AG04449 (cell line): ENCODE data around the gene SYCP3.

Source experiments
- CTCF ChIA-PET: fragments of 350-600 bp; formaldehyde crosslinking; extraction: SDS; loops from one replicate; lab custom pipeline; 2021; ENCODE audit warnings: antibody characterized with exemption; lab: Yijun Ruan, JAX
- POLR2A ChIA-PET: fragments of 400-600, 350-600 bp; formaldehyde crosslinking; extraction: SDS; loops from one replicate; lab custom pipeline; 2020; ENCODE audit warnings: antibody characterized with exemption, inconsistent platforms; lab: Yijun Ruan, JAX
- DNase-seq: peaks from one replicate; pipeline ENCODE4 v3.0.0-alpha.2; 2010; ENCODE audit warnings: low read depth, low spot score
- H3K4me3 ChIP-seq: 2 replicates; pipeline ENCODE4 v1.5.1; 2011; ENCODE audit warnings: low read depth, mild to moderate bottlenecking, control low read depth, low read length
- CTCF ChIP-seq: IDR thresholded peaks from one replicate; pipeline ENCODE4 v1.5.1; 2011; ENCODE audit warnings: mild to moderate bottlenecking, moderate library complexity, low read length, control low read depth, inconsistent platforms; ENCODE audit not compliant: insufficient read depth; ENCODE audit errors: missing control alignments

The SYCP3 gene

GRCh38 chr12:101733166-101733565 is 6.1 kb downstream of the SYCP3 start:
- ChIA-PET CTCF (no interaction called here), POLR2A (no interaction called here)
- DNase-seq = no peak
- TF ChIP-seq CTCF = no peak
- H3K4me3 ChIP-seq = no peak overlapping the region

GRCh38 chr12:101732318-101732717 is 6.9 kb downstream of the SYCP3 start:
- no peak for TF ChIP-seq CTCF
- H3K4me3 ChIP-seq = no peak overlapping the region
- no peak for DNase-seq
- CTCF ChIA-PET = no interaction called here
- POLR2A ChIA-PET = no interaction called here

- CTCF ChIA-PET = no interaction called here
- no peak for DNase-seq
- POLR2A ChIA-PET = no interaction called here
- H3K4me3 ChIP-seq = no peak overlapping the region
- no peak for TF ChIP-seq CTCF
These were observed 9.4 kb downstream of the SYCP3 start for GRCh38 chr12:101729842-101730241.

GRCh38 chr12:101727098-101727497 is 12.2 kb downstream of the SYCP3 start:
- TF ChIP-seq CTCF = no peak
- ChIA-PET CTCF (no interaction called here), POLR2A (no interaction called here)
- DNase-seq = no peak
- H3K4me3 ChIP-seq = no peak overlapping the region

GRCh38 chr12:101722392-101722791 is 16.9 kb downstream of the SYCP3 start:
- ChIA-PET CTCF (no interaction called here), POLR2A (no interaction called here)
- no peak overlapping the region for H3K4me3 ChIP-seq
- DNase-seq = no peak
- TF ChIP-seq CTCF = no peak

GRCh38 chr12:101720118-101720517 is 19.1 kb downstream of the SYCP3 start:
- H3K4me3 ChIP-seq = no peak overlapping the region
- DNase-seq = no peak
- no peak for TF ChIP-seq CTCF
- ChIA-PET POLR2A (no interaction called here), CTCF (no interaction called here)
